ENCODE results near the gene NKAP.

Gene NKAP
- total RNA-seq, result 20.0 to 27.1 (median 22.7) reads per million in 3 donors

DNA sequence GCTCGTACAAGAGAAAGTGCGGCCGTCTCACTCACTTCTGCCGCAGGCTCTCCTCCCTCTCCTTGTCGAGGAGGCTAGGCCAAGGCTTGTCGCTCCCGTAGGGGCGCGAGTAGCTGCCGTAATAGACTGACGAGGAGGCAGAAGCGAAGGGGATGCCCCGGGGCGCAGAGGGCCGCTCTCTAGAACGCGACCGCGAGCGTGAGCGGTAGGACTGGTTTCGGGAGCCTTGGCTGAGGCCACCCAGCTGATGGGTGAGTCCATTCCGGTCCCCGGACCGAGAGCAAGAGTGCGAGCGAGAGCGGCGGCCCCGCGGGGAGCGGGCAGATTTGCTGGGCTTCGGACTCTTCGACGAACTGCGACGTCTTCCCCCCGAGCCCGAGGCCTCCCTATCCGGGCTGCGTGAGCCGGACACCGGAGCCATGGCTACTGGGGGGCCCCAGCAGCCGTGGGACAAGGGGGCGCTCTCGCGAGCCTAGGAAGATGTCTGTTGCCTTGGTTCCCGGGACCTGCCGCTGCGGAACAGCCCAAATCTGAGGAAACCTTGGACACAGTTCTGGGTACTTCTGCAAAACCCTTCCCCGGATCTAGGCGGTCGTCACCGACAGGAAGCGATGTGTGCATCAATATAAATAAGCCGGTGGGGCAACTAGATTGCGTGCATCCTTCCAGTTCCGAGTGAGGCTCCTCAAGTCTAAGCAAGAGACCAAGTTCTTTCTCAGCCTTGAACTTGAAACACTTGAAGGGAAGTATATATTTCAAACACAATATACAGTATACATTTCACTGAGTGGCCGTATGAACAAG lies at the start of gene NKAP:
Gene NKAP (minus strand): TSS at position 567 of the 804 bp plus-strand sequence. CDS start 146 bp downstream, at position 421.
- Histone ChIP-seq H3K36me3 (ENCODE audit: control insufficient read depth, insufficient read depth, low read length) (no peaks in the 10 kb centered on the region), H3K9me3 (ENCODE audit: control insufficient read depth, low read length) (no peaks in the 10 kb centered on the region), H3K4me3 (ENCODE audit: insufficient read depth, low read depth, low read length, poor library complexity, severe bottlenecking) (peak within 1 kb of the TSS; percentile 70), H3K27ac (ENCODE audit: insufficient read depth, low read length, poor library complexity, severe bottlenecking) (peak within 1 kb of the TSS; percentile 90), H3K4me1 (ENCODE audit: control insufficient read depth, insufficient read depth, low read length, poor library complexity, severe bottlenecking) (peaks cover 5% of the 10 kb centered on the region), H3K27me3 (replicated peaks; ENCODE audit: control insufficient read depth, insufficient read depth, low read length, poor library complexity, severe bottlenecking) (no peaks in the 10 kb centered on the region)
- peak; percentile 58 to 68 (median 67) for DNase-seq

DNA sequence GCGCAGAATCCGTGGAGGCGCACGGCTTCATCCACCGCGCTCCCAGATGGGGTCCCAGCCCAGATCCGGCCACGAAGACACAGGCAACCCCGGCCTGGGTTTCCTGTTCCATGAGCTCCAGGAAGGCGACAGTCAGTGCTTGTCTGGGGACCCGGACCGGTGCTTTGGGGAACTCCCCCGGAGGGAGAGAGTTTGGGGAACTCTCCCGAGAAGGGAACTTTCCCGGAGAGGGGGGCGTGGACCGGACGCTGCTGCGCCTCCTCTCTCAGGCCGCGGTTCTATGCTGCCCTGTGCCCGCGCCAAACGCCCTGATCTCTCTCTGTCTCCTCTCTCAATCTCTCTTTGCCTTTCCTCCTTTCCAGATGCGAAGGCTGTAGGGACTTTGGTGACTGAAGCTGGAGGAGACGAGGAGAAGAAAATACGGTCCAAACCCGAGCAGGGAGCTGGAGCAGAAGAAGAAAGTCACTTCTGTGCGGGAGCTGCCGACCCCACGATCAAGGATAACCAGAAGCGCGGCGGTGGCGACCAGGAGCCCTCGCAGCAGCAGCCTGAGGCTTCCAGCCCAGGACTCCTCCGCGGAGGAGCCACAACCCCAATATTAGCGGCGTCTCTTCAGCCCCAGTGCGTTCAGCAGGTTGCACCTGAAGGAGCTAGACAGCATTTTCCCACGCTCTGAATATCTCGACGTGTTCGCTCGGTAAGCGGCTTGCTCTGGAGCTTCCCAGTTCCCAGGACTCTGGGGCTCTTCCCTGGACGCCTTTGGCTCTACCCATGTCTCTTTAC lies 47.6 kb upstream of the NKAP start:
- peak overlapping the region; percentile 29 for H3K4me3 ChIP-seq (ENCODE audit: insufficient read depth, low read depth, low read length, poor library complexity, severe bottlenecking)
- H3K27me3 ChIP-seq (replicated peaks; ENCODE audit: control insufficient read depth, insufficient read depth, low read length, poor library complexity, severe bottlenecking), result peaks cover 18% of the 10 kb centered on the region
- no peaks in the 10 kb centered on the region for H3K9me3 ChIP-seq (ENCODE audit: control insufficient read depth, low read length)
- H3K36me3 ChIP-seq (ENCODE audit: control insufficient read depth, insufficient read depth, low read length), result no peaks in the 10 kb centered on the region
- H3K27ac ChIP-seq (ENCODE audit: insufficient read depth, low read length, poor library complexity, severe bottlenecking), result no peak overlapping the region
- peaks cover 3% of the 10 kb centered on the region for H3K4me1 ChIP-seq (ENCODE audit: control insufficient read depth, insufficient read depth, low read length, poor library complexity, severe bottlenecking)
- DNase-seq, result no peak

DNA sequence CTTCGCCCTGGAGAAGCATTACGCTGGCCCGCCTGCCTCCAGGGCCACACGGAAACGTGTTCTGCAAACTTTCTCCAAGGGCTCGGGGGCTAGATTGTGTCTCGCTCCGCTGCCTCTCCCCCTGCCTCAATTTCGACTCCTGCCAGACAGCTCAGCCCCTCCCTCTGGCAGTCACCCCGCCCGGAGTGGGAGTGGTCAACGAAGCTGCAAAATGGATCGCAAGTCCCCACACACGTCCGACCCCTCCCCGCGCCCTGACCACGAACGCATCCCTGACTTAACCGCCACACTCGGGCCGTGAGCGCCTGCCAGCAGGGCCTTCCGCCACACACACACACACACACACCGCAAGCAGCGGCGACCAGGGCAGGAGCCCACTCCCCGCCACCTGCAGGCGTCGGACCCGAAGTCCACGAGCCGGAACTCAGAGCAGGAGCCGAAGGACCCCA lies 47.0 kb upstream of the NKAP start:
- H3K9me3 ChIP-seq (ENCODE audit: control insufficient read depth, low read length), result no peaks in the 10 kb centered on the region
- no peaks in the 10 kb centered on the region for H3K36me3 ChIP-seq (ENCODE audit: control insufficient read depth, insufficient read depth, low read length)
- no peak overlapping the region for H3K27ac ChIP-seq (ENCODE audit: insufficient read depth, low read length, poor library complexity, severe bottlenecking)
- no peak for DNase-seq
- peaks cover 3% of the 10 kb centered on the region for H3K4me1 ChIP-seq (ENCODE audit: control insufficient read depth, insufficient read depth, low read length, poor library complexity, severe bottlenecking)
- peak overlapping the region; percentile 29 for H3K4me3 ChIP-seq (ENCODE audit: insufficient read depth, low read depth, low read length, poor library complexity, severe bottlenecking)
- H3K27me3 ChIP-seq (replicated peaks; ENCODE audit: control insufficient read depth, insufficient read depth, low read length, poor library complexity, severe bottlenecking), result peaks cover 16% of the 10 kb centered on the region

DNA sequence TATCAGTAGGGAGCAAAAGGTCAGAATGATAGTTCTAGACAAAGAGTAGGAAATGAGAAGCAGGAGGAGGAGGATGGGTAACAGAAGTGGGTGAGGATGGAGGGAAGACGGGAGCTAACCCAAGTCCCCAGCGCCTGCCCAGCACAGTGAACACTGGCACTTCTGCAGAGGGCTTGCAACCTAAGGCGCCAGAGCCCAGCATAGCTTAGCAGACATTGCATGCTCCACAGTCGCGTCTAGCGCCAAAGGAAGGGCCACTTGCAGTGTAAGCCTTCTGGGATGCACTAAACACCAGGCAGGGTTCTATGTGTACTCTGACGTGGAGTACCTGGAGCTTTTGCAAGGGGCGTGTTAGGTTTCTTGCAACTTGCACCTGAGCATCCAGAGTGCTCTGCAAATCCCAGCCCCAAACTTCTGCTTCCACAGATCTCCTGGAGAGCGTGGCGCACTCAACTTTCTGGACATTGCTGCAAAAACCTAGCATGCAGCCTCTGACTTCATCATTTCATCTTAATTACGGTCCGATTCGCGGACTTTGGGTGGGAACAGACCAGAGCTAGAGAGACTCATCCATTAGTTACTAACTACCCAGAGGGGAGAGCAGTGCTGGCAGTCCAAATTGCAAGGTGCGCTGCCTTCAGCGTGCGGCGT lies 46.5 kb upstream of the NKAP start:
- no peak for DNase-seq
- H3K4me3 ChIP-seq (ENCODE audit: insufficient read depth, low read depth, low read length, poor library complexity, severe bottlenecking), result peak overlapping the region; percentile 29
- H3K27ac ChIP-seq (ENCODE audit: insufficient read depth, low read length, poor library complexity, severe bottlenecking), result no peak overlapping the region
- no peaks in the 10 kb centered on the region for H3K36me3 ChIP-seq (ENCODE audit: control insufficient read depth, insufficient read depth, low read length)
- H3K4me1 ChIP-seq (ENCODE audit: control insufficient read depth, insufficient read depth, low read length, poor library complexity, severe bottlenecking), result peaks cover 3% of the 10 kb centered on the region
- no peaks in the 10 kb centered on the region for H3K9me3 ChIP-seq (ENCODE audit: control insufficient read depth, low read length)
- H3K27me3 ChIP-seq (replicated peaks; ENCODE audit: control insufficient read depth, insufficient read depth, low read length, poor library complexity, severe bottlenecking), result peaks cover 16% of the 10 kb centered on the region

DNA sequence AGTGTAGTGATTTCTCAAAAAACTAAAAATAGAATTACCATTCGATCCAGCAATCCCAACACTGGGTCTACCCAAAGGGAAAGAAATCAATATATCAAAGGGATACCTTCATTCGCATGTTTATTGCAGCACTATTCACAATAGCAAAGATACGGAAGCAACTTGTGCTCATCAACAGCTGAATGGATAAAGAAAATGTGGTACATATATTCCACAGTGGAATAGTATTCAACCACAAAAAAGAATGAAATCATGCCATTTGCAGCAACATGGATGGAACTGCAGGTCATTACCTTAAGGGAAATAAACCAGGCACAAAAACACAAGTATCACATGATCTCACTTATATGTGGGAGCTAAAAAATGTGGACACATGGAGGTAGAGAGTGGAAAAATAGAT lies 42.7 kb upstream of the NKAP start:
- no peak overlapping the region for H3K4me3 ChIP-seq (ENCODE audit: insufficient read depth, low read depth, low read length, poor library complexity, severe bottlenecking)
- peaks cover 6% of the 10 kb centered on the region for H3K27me3 ChIP-seq (replicated peaks; ENCODE audit: control insufficient read depth, insufficient read depth, low read length, poor library complexity, severe bottlenecking)
- no peaks in the 10 kb centered on the region for H3K36me3 ChIP-seq (ENCODE audit: control insufficient read depth, insufficient read depth, low read length)

DNA sequence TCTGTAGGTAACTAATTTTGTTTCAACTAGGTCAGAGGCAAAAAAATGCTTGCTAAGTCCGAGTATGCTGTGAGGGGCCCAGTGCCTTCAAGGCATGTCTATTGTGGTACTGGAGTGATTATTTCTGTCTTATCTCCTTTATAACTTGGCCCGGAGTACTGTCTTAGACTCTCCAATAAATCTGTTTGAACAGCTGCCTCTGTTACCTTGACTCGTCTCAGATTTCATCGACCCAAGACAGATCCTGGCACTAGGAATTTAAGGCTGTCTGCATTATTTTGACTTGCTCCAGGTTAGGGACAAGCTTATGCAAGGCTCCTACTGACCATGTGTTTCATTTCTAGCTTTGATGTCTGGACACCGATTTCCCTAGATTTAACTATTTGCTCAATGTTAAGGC lies 41.1 kb upstream of the NKAP start:
- Histone ChIP-seq H3K4me1 (ENCODE audit: control insufficient read depth, insufficient read depth, low read length, poor library complexity, severe bottlenecking) (no peaks in the 10 kb centered on the region), H3K27ac (ENCODE audit: insufficient read depth, low read length, poor library complexity, severe bottlenecking) (no peak overlapping the region), H3K36me3 (ENCODE audit: control insufficient read depth, insufficient read depth, low read length) (no peaks in the 10 kb centered on the region), H3K9me3 (ENCODE audit: control insufficient read depth, low read length) (no peaks in the 10 kb centered on the region), H3K4me3 (ENCODE audit: insufficient read depth, low read depth, low read length, poor library complexity, severe bottlenecking) (no peak overlapping the region), H3K27me3 (replicated peaks; ENCODE audit: control insufficient read depth, insufficient read depth, low read length, poor library complexity, severe bottlenecking) (no peaks in the 10 kb centered on the region)
- no peak for DNase-seq

More for the DNA sequence above, 42.7 kb upstream of the NKAP start:
- Histone ChIP-seq H3K9me3 (ENCODE audit: control insufficient read depth, low read length) (no peaks in the 10 kb centered on the region), H3K4me1 (ENCODE audit: control insufficient read depth, insufficient read depth, low read length, poor library complexity, severe bottlenecking) (peaks cover 3% of the 10 kb centered on the region), H3K27ac (ENCODE audit: insufficient read depth, low read length, poor library complexity, severe bottlenecking) (no peak overlapping the region)
- no peak for DNase-seq

DNA sequence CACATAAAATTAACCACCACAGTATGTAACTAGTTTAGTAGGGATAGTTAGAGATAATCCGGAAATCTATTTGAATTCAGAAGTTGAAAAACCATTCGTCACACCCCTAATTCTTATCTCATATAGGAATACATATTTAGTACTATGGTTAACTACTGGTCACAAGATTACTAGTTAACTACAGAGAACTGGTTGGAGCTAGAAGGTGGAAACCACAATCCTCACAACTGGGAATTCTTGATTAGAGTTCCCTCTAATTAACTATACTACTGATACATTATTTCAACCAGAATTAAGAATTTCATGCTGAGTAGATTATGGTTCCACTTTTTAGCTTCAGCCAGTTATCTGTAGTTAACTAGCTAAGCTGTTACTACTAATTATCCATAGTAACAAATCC lies 39.9 kb upstream of the NKAP start:
- Histone ChIP-seq H3K27me3 (replicated peaks; ENCODE audit: control insufficient read depth, insufficient read depth, low read length, poor library complexity, severe bottlenecking) (no peaks in the 10 kb centered on the region), H3K9me3 (ENCODE audit: control insufficient read depth, low read length) (no peaks in the 10 kb centered on the region), H3K36me3 (ENCODE audit: control insufficient read depth, insufficient read depth, low read length) (no peaks in the 10 kb centered on the region), H3K27ac (ENCODE audit: insufficient read depth, low read length, poor library complexity, severe bottlenecking) (no peak overlapping the region), H3K4me1 (ENCODE audit: control insufficient read depth, insufficient read depth, low read length, poor library complexity, severe bottlenecking) (no peaks in the 10 kb centered on the region), H3K4me3 (ENCODE audit: insufficient read depth, low read depth, low read length, poor library complexity, severe bottlenecking) (no peak overlapping the region)
- no peak for DNase-seq

DNA sequence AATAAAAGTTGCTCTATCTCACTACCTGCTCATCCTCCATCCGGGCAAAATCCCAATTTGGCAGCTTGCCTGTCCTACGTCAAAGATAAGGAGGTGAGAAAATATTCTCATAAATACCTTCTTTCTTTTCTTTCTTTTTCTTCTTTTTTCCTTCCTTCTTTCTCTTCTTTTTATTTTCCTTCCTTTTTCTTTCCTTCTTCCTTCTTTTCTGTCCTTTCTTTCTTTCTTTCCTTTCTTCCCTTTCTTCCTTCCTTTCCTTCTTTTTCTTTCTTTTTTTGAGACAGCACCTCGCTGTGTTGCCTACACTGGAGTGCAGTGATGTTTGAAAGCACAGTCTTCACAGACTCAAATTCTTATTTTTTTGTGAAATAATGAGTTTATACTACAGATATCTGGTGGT lies 38.6 kb upstream of the NKAP start:
- H3K36me3 ChIP-seq (ENCODE audit: control insufficient read depth, insufficient read depth, low read length), result no peaks in the 10 kb centered on the region
- DNase-seq, result no peak
- H3K4me1 ChIP-seq (ENCODE audit: control insufficient read depth, insufficient read depth, low read length, poor library complexity, severe bottlenecking), result no peaks in the 10 kb centered on the region
- no peaks in the 10 kb centered on the region for H3K9me3 ChIP-seq (ENCODE audit: control insufficient read depth, low read length)
- H3K27me3 ChIP-seq (replicated peaks; ENCODE audit: control insufficient read depth, insufficient read depth, low read length, poor library complexity, severe bottlenecking), result no peaks in the 10 kb centered on the region
- no peak overlapping the region for H3K27ac ChIP-seq (ENCODE audit: insufficient read depth, low read length, poor library complexity, severe bottlenecking)
- no peak overlapping the region for H3K4me3 ChIP-seq (ENCODE audit: insufficient read depth, low read depth, low read length, poor library complexity, severe bottlenecking)

DNA sequence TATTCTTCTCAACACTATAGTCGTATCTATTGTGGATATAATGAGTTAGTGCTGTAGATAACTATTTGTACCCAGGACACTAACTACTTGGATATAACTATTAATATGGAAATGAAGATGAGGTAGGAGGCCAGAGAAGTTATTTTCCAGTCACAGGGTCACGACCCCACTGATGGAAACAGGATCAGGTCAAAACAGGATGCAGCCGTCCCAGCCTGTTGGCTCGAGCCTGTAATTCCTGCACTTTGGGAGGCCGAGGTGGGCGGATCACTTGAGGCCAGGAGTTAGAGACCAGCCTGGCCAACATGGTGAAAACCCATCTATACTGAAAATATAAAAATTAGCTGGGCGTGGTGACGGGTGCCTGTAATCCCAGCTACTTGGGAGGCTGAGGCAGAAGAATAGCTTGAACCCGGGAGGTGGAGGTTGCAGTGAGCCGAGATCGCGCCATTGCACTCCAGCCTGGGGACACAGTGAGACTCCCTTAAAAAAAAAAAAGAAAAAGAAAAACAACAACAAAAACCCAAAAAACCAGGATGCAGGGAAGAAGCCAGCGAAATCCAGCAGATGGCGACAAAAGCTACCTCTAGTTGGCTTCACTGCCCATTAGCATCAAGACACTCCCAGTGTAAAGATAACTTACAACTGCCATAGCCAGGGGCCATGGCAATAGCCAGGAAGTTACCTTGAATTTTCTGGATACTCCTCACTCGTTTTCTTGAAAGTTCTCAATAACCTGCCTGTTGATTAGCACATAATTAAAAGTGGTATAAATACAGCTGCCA lies 37.9 kb upstream of the NKAP start:
- DNase-seq, result no peak
- no peaks in the 10 kb centered on the region for H3K9me3 ChIP-seq (ENCODE audit: control insufficient read depth, low read length)
- no peaks in the 10 kb centered on the region for H3K36me3 ChIP-seq (ENCODE audit: control insufficient read depth, insufficient read depth, low read length)
- H3K4me3 ChIP-seq (ENCODE audit: insufficient read depth, low read depth, low read length, poor library complexity, severe bottlenecking), result no peak overlapping the region
- H3K27me3 ChIP-seq (replicated peaks; ENCODE audit: control insufficient read depth, insufficient read depth, low read length, poor library complexity, severe bottlenecking), result no peaks in the 10 kb centered on the region
- H3K27ac ChIP-seq (ENCODE audit: insufficient read depth, low read length, poor library complexity, severe bottlenecking), result no peak overlapping the region
- no peaks in the 10 kb centered on the region for H3K4me1 ChIP-seq (ENCODE audit: control insufficient read depth, insufficient read depth, low read length, poor library complexity, severe bottlenecking)
